ENCODE data around the gene GPM6B. TPM values are rescaled to one million over a fixed set of nuclear protein-coding genes. Genes with fewer than 3 reads are reported as not detected.

The GPM6B gene
- total RNA-seq, 1 donor from 2014 or later, result not detected

- no peaks in the 10 kb centered on the region for H3K4me1 Mint-ChIP-seq (ENCODE audit: low read depth)
- H3K27me3 Mint-ChIP-seq (ENCODE audit: low read depth), result peaks cover 11% of the 10 kb centered on the region
- H3K36me3 Mint-ChIP-seq (ENCODE audit: low read depth), result no peaks in the 10 kb centered on the region
- no peak overlapping the region for H3K4me3 Mint-ChIP-seq (ENCODE audit: low read depth)
- DNase-seq (ENCODE audit: low spot score), result no peak
- no peaks in the 10 kb centered on the region for H3K9me3 Mint-ChIP-seq
- intact Hi-C loops (cut with micrococcal nuclease), result no loop called here
- H3K27ac Mint-ChIP-seq, result no peak overlapping the region
These were observed 8.6 kb downstream of the GPM6B start for GRCh38 chrX:13808293-13808692.

DNA sequence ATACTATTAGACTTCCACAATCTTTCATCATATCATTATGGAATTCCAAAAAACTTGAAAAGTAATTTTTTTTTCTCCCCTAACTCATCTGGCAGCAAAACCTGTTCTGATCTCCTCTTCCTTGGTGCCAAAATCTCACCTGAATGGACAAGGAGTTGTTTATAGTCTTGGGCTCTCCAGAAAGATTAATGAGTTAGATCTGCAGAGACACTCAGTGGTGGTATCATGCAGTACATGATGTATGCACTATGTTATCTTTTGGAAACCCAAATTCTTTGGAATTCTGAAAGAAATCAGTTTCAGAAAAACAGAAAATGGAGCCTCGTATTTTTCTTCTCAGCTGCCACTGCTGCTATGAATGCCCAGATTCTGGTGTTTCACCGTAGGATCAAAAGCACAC, 11.7 kb downstream of the GPM6B start:
- intact Hi-C loops (cut with micrococcal nuclease), result no loop called here
- Mint-ChIP-seq H3K4me3 (ENCODE audit: low read depth) (no peak overlapping the region), H3K36me3 (ENCODE audit: low read depth) (no peaks in the 10 kb centered on the region), H3K27ac (no peak overlapping the region), H3K27me3 (ENCODE audit: low read depth) (peaks cover 9% of the 10 kb centered on the region), H3K9me3 (no peaks in the 10 kb centered on the region), H3K4me1 (ENCODE audit: low read depth) (no peaks in the 10 kb centered on the region)
- no peak for DNase-seq (ENCODE audit: low spot score)

DNA sequence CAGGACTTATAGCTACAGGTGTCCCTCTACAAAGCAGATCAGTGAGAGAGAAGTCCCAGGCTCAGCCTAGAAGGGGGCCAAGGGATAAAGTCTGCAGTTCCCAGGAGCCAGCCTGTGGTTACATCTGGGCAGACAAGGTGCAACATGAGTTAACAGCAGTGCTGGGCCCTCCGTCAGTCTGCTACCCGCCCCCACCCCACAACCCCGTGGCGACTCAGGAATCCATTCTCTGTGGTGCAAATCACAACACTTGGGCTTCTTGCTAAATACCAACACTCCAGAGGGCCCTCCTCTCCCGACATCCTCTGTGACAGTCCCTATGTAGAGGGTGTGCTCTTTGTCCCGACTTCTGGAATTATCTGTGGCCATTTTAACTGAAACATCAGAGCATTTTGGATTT, 13.8 kb downstream of the GPM6B start:
- H3K4me3 Mint-ChIP-seq (ENCODE audit: low read depth), result no peak overlapping the region
- intact Hi-C loops (cut with micrococcal nuclease), result no loop called here
- no peak for DNase-seq (ENCODE audit: low spot score)

DNA sequence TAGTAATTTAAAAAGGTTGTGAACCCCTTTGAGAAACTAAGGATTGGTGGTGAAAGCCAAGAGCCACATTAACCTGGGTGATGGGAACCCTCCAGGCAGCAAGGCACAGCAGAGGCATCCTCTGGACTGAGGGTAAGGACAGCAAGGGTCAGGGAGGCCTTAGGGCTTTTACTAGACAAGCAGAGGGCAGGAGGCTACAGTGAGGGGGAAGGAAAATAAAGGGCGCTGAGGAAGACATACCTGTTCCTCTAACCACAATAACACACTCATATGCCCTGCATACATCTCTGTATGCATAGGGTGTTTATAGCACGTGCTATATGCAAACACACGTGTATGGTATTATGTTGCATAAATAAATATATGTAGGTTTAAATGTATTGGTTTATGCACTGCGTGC, 18.7 kb downstream of the GPM6B start:
- no peaks in the 10 kb centered on the region for H3K27me3 Mint-ChIP-seq (ENCODE audit: low read depth)
- H3K27ac Mint-ChIP-seq, result no peak overlapping the region
- intact Hi-C loops (cut with micrococcal nuclease), result no loop called here
- no peak for DNase-seq (ENCODE audit: low spot score)
- no peaks in the 10 kb centered on the region for H3K36me3 Mint-ChIP-seq (ENCODE audit: low read depth)
- no peaks in the 10 kb centered on the region for H3K4me1 Mint-ChIP-seq (ENCODE audit: low read depth)
- no peaks in the 10 kb centered on the region for H3K9me3 Mint-ChIP-seq
- H3K4me3 Mint-ChIP-seq (ENCODE audit: low read depth), result no peak overlapping the region

More for the DNA sequence above, 13.8 kb downstream of the GPM6B start:
- peaks cover 9% of the 10 kb centered on the region for H3K27me3 Mint-ChIP-seq (ENCODE audit: low read depth)
- H3K4me1 Mint-ChIP-seq (ENCODE audit: low read depth), result no peaks in the 10 kb centered on the region
- no peaks in the 10 kb centered on the region for H3K9me3 Mint-ChIP-seq
- H3K36me3 Mint-ChIP-seq (ENCODE audit: low read depth), result no peaks in the 10 kb centered on the region
- H3K27ac Mint-ChIP-seq, result no peak overlapping the region

DNA sequence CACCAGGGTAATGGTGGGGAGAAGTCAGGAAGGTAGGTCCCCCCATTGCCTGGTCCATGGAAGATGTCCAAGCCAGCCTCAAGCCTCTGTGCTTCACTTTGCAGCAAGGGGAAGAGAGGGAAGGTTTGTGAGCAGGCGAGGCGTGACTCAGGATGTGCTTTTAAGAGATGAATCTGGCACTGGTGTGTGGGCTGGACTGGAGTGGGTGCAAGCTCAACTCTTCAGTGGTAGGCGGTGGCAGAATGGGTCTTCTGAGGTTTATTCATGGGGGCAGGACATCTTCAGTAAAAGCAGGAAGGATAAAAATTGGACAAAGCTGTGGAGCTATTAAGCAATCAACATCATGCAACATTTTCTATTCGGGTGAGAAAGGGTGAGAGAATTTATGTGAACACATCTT, 19.4 kb downstream of the GPM6B start:
- Mint-ChIP-seq H3K36me3 (ENCODE audit: low read depth) (no peaks in the 10 kb centered on the region), H3K4me3 (ENCODE audit: low read depth) (no peak overlapping the region)
- DNase-seq (ENCODE audit: low spot score), result no peak

DNA sequence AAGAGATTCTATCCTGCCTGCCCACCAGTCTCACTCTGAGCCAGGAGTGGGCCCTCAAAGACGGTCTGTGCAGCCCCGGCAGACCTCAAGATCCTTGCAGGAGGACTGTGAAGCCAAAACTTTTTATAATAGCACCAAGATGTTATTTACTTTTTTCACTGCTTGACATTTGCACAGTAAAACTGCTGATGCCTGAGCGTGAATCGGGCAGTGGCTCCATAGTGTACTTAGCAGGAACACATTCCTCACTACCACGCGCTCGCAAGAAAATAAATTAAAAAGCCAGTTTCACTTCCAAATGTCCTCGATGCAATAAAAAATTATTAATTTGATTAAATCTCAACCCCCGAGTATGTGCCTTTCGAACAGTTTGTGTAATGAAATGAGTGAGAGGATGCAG, 22.5 kb downstream of the GPM6B start:
- Mint-ChIP-seq H3K36me3 (ENCODE audit: low read depth) (no peaks in the 10 kb centered on the region), H3K27me3 (ENCODE audit: low read depth) (no peaks in the 10 kb centered on the region), H3K4me1 (ENCODE audit: low read depth) (no peaks in the 10 kb centered on the region), H3K9me3 (no peaks in the 10 kb centered on the region), H3K4me3 (ENCODE audit: low read depth) (no peak overlapping the region), H3K27ac (no peak overlapping the region)
- intact Hi-C loops (cut with micrococcal nuclease), result no loop called here
- DNase-seq (ENCODE audit: low spot score), result no peak

More for the DNA sequence above, 19.4 kb downstream of the GPM6B start:
- H3K27me3 Mint-ChIP-seq (ENCODE audit: low read depth), result no peaks in the 10 kb centered on the region
- no peaks in the 10 kb centered on the region for H3K9me3 Mint-ChIP-seq
- H3K4me1 Mint-ChIP-seq (ENCODE audit: low read depth), result no peaks in the 10 kb centered on the region
- no peak overlapping the region for H3K27ac Mint-ChIP-seq
- intact Hi-C loops (cut with micrococcal nuclease), result no loop called here

DNA sequence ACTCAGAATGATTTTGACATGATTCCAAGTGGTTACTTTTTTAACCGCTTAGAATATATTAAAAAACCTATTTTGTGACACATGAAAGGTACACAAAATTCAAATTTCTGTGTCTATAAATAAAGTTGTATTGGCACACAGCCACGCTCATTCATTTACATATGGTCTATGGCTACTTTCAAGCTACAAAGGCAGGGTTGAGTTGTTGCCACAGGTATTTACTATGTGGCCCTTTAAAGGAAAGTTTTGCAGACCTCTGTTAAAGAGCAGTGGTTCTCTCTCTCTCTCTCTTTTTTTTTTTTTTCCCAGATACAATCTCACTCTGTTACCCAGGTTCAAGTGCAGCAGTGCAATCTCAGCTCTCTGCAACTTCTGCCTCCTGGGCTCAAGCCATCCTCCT, 23.0 kb downstream of the GPM6B start:
- Mint-ChIP-seq H3K4me3 (ENCODE audit: low read depth) (no peak overlapping the region), H3K4me1 (ENCODE audit: low read depth) (no peaks in the 10 kb centered on the region)

GRCh38 chrX:13791559-13791958, 25.3 kb downstream of the GPM6B start:
- DNase-seq (ENCODE audit: low spot score), result no peak
- Mint-ChIP-seq H3K9me3 (no peaks in the 10 kb centered on the region), H3K36me3 (ENCODE audit: low read depth) (no peaks in the 10 kb centered on the region), H3K27me3 (ENCODE audit: low read depth) (no peaks in the 10 kb centered on the region), H3K27ac (no peak overlapping the region), H3K4me3 (ENCODE audit: low read depth) (no peak overlapping the region), H3K4me1 (ENCODE audit: low read depth) (no peaks in the 10 kb centered on the region)
- intact Hi-C loops (cut with micrococcal nuclease), result no loop called here

More for the DNA sequence above, 23.0 kb downstream of the GPM6B start:
- DNase-seq (ENCODE audit: low spot score), result no peak
- Mint-ChIP-seq H3K27ac (no peak overlapping the region), H3K27me3 (ENCODE audit: low read depth) (no peaks in the 10 kb centered on the region), H3K9me3 (no peaks in the 10 kb centered on the region), H3K36me3 (ENCODE audit: low read depth) (no peaks in the 10 kb centered on the region)
- intact Hi-C loops (cut with micrococcal nuclease), result no loop called here

DNA sequence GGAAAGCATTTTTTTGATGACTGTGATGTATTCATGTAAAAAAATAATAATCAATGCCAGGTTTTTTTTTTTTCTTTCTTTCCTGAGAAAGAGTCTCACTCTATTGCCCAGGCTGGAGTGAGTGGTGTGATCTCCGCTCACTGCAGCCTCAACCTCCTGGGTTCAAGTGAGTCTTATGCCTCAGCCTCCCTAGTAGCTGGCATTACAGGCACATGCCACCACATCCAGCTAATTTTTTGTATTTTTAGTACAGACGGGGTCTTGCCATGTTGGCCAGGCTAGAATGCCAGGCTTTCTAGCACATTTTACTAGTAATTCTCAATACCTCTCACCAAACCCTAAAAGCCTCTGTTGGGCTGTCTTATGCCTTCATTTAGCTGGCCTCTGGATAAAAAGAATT, 25.7 kb downstream of the GPM6B start:
- no peak overlapping the region for H3K4me3 Mint-ChIP-seq (ENCODE audit: low read depth)
- no peaks in the 10 kb centered on the region for H3K36me3 Mint-ChIP-seq (ENCODE audit: low read depth)
- H3K27me3 Mint-ChIP-seq (ENCODE audit: low read depth), result no peaks in the 10 kb centered on the region
- no peak overlapping the region for H3K27ac Mint-ChIP-seq
- H3K4me1 Mint-ChIP-seq (ENCODE audit: low read depth), result no peaks in the 10 kb centered on the region
- intact Hi-C loops (cut with micrococcal nuclease), result no loop called here
- DNase-seq (ENCODE audit: low spot score), result no peak
- H3K9me3 Mint-ChIP-seq, result no peaks in the 10 kb centered on the region

DNA sequence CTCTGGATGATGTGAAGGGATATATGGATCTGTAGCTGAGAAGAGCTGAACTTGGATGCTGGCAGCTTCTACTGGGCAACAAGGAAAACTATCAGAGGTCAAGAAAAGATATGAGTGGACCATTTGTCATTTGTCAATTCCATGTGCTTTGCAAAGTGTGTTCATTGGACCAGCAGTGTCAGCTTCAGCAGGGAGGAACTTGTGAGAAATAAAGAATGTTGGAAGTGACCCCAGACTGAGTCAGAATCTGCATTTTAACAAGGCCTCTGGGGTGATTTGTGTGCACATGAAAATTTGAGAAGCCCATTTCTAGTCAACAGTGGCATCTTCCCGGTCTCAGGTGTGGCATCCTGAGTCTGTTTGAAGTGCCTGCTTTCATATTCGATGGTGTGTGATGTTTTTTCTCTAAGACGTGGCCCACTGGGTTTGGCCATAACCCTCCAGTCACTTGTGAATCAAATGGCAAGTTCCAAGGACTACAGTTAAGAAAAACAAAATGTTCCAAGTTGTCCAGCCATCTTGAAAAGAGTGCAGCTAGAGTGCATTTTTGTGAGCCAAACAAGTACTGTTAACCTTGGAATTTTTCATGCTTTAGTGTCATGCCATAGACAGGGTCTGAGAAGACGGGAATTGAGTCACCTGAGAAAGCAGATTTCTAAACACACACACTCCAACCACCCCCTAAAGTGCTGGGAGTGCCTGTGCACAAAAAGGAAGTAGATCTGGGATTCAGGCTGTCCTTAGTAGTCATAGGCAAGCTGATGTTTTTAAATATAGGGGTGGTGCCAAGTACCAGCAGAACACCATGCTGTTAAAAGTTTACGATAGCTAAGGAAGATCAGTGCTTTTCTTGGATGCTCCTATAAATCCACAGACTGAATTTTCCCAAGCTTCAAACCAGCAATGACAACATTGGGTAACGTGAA, 26.4 kb downstream of the GPM6B start:
- H3K27ac Mint-ChIP-seq, result no peak overlapping the region
- intact Hi-C loops (cut with micrococcal nuclease), result no loop called here
- H3K9me3 Mint-ChIP-seq, result no peaks in the 10 kb centered on the region
- H3K36me3 Mint-ChIP-seq (ENCODE audit: low read depth), result no peaks in the 10 kb centered on the region
- H3K4me1 Mint-ChIP-seq (ENCODE audit: low read depth), result no peaks in the 10 kb centered on the region
- no peak overlapping the region for H3K4me3 Mint-ChIP-seq (ENCODE audit: low read depth)
- DNase-seq (ENCODE audit: low spot score), result no peak
- H3K27me3 Mint-ChIP-seq (ENCODE audit: low read depth), result no peaks in the 10 kb centered on the region

DNA sequence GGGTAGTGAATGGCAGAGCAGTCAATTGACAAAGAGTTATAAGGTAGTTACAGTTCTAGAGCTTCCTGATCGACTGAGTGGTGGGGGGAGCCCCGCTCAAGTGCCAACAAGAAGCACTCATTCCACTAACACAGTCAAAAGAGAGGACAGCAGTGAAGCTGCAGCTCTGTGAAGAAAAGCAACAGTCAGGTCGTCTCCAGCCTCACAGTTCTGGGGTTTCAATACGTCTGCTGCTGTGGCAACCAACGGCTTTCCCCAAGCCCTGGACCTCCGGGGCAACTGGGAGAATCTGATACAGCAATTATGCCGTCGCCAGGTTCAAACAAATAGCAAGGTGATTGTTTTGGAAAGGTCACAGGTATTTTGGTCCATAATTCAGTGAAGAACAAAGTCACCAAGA, 30.8 kb downstream of the GPM6B start:
- Mint-ChIP-seq H3K36me3 (ENCODE audit: low read depth) (no peaks in the 10 kb centered on the region), H3K9me3 (no peaks in the 10 kb centered on the region)
- intact Hi-C loops (cut with micrococcal nuclease), result no loop called here

GRCh38 chrX:13780868-13781427, 35.9 kb downstream of the GPM6B start:
- intact Hi-C loops (cut with micrococcal nuclease), result no loop called here
- no peaks in the 10 kb centered on the region for H3K4me1 Mint-ChIP-seq (ENCODE audit: low read depth)

More for the DNA sequence above, 30.8 kb downstream of the GPM6B start:
- no peak for DNase-seq (ENCODE audit: low spot score)
- Mint-ChIP-seq H3K27ac (no peak overlapping the region), H3K27me3 (ENCODE audit: low read depth) (no peaks in the 10 kb centered on the region), H3K4me3 (ENCODE audit: low read depth) (no peak overlapping the region), H3K4me1 (ENCODE audit: low read depth) (no peaks in the 10 kb centered on the region)

GRCh38 chrX:13778916-13779315, 38.0 kb downstream of the GPM6B start:
- no peak for DNase-seq (ENCODE audit: low spot score)
- intact Hi-C loops (cut with micrococcal nuclease), result no loop called here
- no peaks in the 10 kb centered on the region for H3K4me1 Mint-ChIP-seq (ENCODE audit: low read depth)
- peaks cover 14% of the 10 kb centered on the region for H3K36me3 Mint-ChIP-seq (ENCODE audit: low read depth)
- H3K4me3 Mint-ChIP-seq (ENCODE audit: low read depth), result no peak overlapping the region
- H3K27ac Mint-ChIP-seq, result no peak overlapping the region
- no peaks in the 10 kb centered on the region for H3K27me3 Mint-ChIP-seq (ENCODE audit: low read depth)
- no peaks in the 10 kb centered on the region for H3K9me3 Mint-ChIP-seq

More at GRCh38 chrX:13780868-13781427, 35.9 kb downstream of the GPM6B start:
- no peak for DNase-seq (ENCODE audit: low spot score)
- H3K27me3 Mint-ChIP-seq (ENCODE audit: low read depth), result no peaks in the 10 kb centered on the region
- H3K9me3 Mint-ChIP-seq, result no peaks in the 10 kb centered on the region
- no peak overlapping the region for H3K27ac Mint-ChIP-seq
- no peak overlapping the region for H3K4me3 Mint-ChIP-seq (ENCODE audit: low read depth)
- H3K36me3 Mint-ChIP-seq (ENCODE audit: low read depth), result peaks cover under 1% of the 10 kb centered on the region

Data from activated T-helper 2 cell treated with anti-CD3 and anti-CD28 coated beads, Interferon-gamma antibody, Interleukin-2, Interleukin-4, amounts not matched to agents 10 μg/mL and 5 μg/mL and 100 μg/mL, durations not matched to agents 14 hours and 24 hours and 36 hours (primary cell).